WTC11 (cell line): Measurements from ENCODE around the gene SRPK3. TPM values are rescaled to one million over a fixed set of nuclear protein-coding genes. Genes with fewer than 3 reads are reported as not detected.
A peak's percentile ranks its signal among the peaks of the same experiment; 100 is the strongest.

Experiments used
- ATAC-seq: fragments of 200-7000 bp; cut with Tn5 transposase; 2 replicates; pipeline ENCODE4 v1.10.0; 2021; ENCODE audit warnings: mild to moderate bottlenecking, moderate library complexity
- CTCF ChIA-PET: fragments of 300-600 bp; sonication (Branson Sonifier 250); formaldehyde crosslinking; loops from one replicate; lab custom pipeline; 2021; ENCODE audit warnings: antibody characterized with exemption; lab: Charles Lee
- POLR2A ChIA-PET: fragments of 350-600 bp; sonication (Branson Sonifier 250); formaldehyde crosslinking; loops from one replicate; lab custom pipeline; 2021; ENCODE audit warnings: antibody characterized with exemption; lab: Charles Lee
- DNase-seq: peaks from one replicate; pipeline ENCODE4 v3.0.0; 2021; ENCODE audit warnings: low spot score
- H3K27ac Mint-ChIP-seq: 2 replicates; pipeline ENCODE4 v1.8.0; 2021; ENCODE audit warnings: mixed read lengths
- H3K27me3 Mint-ChIP-seq: 2 replicates; pipeline ENCODE4 v1.8.0; 2021; ENCODE audit warnings: low read depth, mild to moderate bottlenecking, moderate library complexity, mixed read lengths
- H3K36me3 Mint-ChIP-seq: 2 replicates; pipeline ENCODE4 v1.8.0; 2021; ENCODE audit warnings: mixed read lengths
- H3K4me1 Mint-ChIP-seq: 2 replicates; pipeline ENCODE4 v1.8.0; 2022; ENCODE audit warnings: mixed read lengths
- H3K4me3 Mint-ChIP-seq: 2 replicates; pipeline ENCODE4 v1.8.0; 2021; ENCODE audit warnings: mild to moderate bottlenecking, moderate library complexity, mixed read lengths
- H3K9me3 Mint-ChIP-seq: 2 replicates; pipeline ENCODE4 v1.8.0; 2021; ENCODE audit warnings: mixed read lengths
- AFF4 ChIP-seq: sonication (generic); formaldehyde crosslinking; IDR thresholded peaks from 2 replicates; pipeline ENCODE4 v1.8.1; 2023; ENCODE audit warnings: mild to moderate bottlenecking, missing genetic modification reagents, borderline replicate concordance
- ATF1 ChIP-seq: sonication (generic); formaldehyde crosslinking; IDR thresholded peaks from 2 replicates; pipeline ENCODE4 v1.8.1; 2023; ENCODE audit warnings: mild to moderate bottlenecking, moderate library complexity, missing genetic modification reagents
- CTCF ChIP-seq: fragments of 200-600 bp; IDR thresholded peaks from 2 replicates; pipeline ENCODE4 v1.8.0; 2022; ENCODE audit warnings: antibody characterized with exemption
- ERG ChIP-seq: fragments of 250-450 bp; sonication (Bioruptor Pico); IDR thresholded peaks from 2 replicates; pipeline ENCODE4 v1.8.0; 2021; ENCODE audit warnings: mild to moderate bottlenecking
- FOXJ3 ChIP-seq: sonication (generic); formaldehyde crosslinking; IDR thresholded peaks from 2 replicates; pipeline ENCODE4 v1.9.0; 2021; ENCODE audit warnings: missing genetic modification reagents, mild to moderate bottlenecking, borderline replicate concordance
- FOXP1 ChIP-seq: sonication (generic); formaldehyde crosslinking; IDR thresholded peaks from 2 replicates; pipeline ENCODE4 v1.8.0; 2022; ENCODE audit warnings: missing genetic modification reagents, mild to moderate bottlenecking, moderate library complexity, borderline replicate concordance
- NR3C1 ChIP-seq: sonication (generic); formaldehyde crosslinking; conservative IDR thresholded peaks from 2 replicates; pipeline ENCODE4 v1.8.1; 2023; ENCODE audit warnings: low read depth, mild to moderate bottlenecking, missing genetic modification reagents
- PRDM15 ChIP-seq: sonication (generic); formaldehyde crosslinking; IDR thresholded peaks from 2 replicates; pipeline ENCODE4 v1.8.0; 2022; ENCODE audit warnings: missing genetic modification reagents
- RELA ChIP-seq: sonication (generic); formaldehyde crosslinking; IDR thresholded peaks from 2 replicates; pipeline ENCODE4 v1.8.1; 2022; ENCODE audit warnings: missing genetic modification reagents, mild to moderate bottlenecking, borderline replicate concordance
- TEAD1 ChIP-seq: sonication (generic); formaldehyde crosslinking; IDR thresholded peaks from 2 replicates; pipeline ENCODE4 v1.8.0; 2022; ENCODE audit warnings: mild to moderate bottlenecking, missing genetic modification reagents
- TP53 ChIP-seq: sonication (generic); formaldehyde crosslinking; IDR thresholded peaks from 2 replicates; pipeline ENCODE4 v1.8.1; 2023; ENCODE audit warnings: mild to moderate bottlenecking, missing genetic modification reagents
- USF1 ChIP-seq: sonication (generic); formaldehyde crosslinking; IDR thresholded peaks from 2 replicates; pipeline ENCODE4 v1.8.0; 2022; ENCODE audit warnings: mild to moderate bottlenecking, missing genetic modification reagents
- ZBTB43 ChIP-seq: sonication (generic); formaldehyde crosslinking; IDR thresholded peaks from 2 replicates; pipeline ENCODE4 v1.8.1; 2023; ENCODE audit warnings: mild to moderate bottlenecking, missing genetic modification reagents
- ZNF121 ChIP-seq: sonication (generic); formaldehyde crosslinking; IDR thresholded peaks from 2 replicates; pipeline ENCODE4 v1.8.0; 2023; ENCODE audit warnings: missing genetic modification reagents
- ZNF232 ChIP-seq: sonication (generic); formaldehyde crosslinking; IDR thresholded peaks from 2 replicates; pipeline ENCODE4 v1.8.0; 2022; ENCODE audit warnings: mild to moderate bottlenecking, missing genetic modification reagents
- ZNF423 ChIP-seq: fragments of 250-450 bp; sonication (Bioruptor Pico); IDR thresholded peaks from 2 replicates; pipeline ENCODE4 v2.1.2; 2022; ENCODE audit warnings: mild to moderate bottlenecking, moderate library complexity
- ZNF425 ChIP-seq: fragments of 250-450 bp; sonication (Bioruptor Pico); conservative IDR thresholded peaks from 2 replicates; pipeline ENCODE4 v1.9.0; 2021; ENCODE audit warnings: mild to moderate bottlenecking
- ZNF512 ChIP-seq: sonication (generic); formaldehyde crosslinking; IDR thresholded peaks from 2 replicates; pipeline ENCODE4 v1.8.1; 2022; ENCODE audit warnings: missing genetic modification reagents, borderline replicate concordance
- total RNA-seq: library from RNA; stranded (reverse); gene quantifications from 3 replicates; pipeline ENCODE4 v1.2.3, GENCODE V29; 2021

SRPK3 gene
- total RNA-seq, 1 experiment from 2014 or later: not detected

GRCh38 chrX:153812220-153812619, 31.4 kb downstream of the SRPK3 start:
- no peaks in the 10 kb centered on the region for H3K27me3 Mint-ChIP-seq
- TF ChIP-seq TEAD1: no peak
- TF ChIP-seq PRDM15 (CRISPR knock-in tag): no peak
- TF ChIP-seq ZBTB43 (CRISPR knock-in tag): no peak
- no peak for TF ChIP-seq ZNF512 (CRISPR knock-in tag)
- TF ChIP-seq ZNF232 (CRISPR knock-in tag): no peak
- TF ChIP-seq, all 79 proteins: peak for 0
- H3K9me3 Mint-ChIP-seq: no peaks in the 10 kb centered on the region
- peaks cover 50% of the 10 kb centered on the region for H3K4me1 Mint-ChIP-seq
- H3K36me3 Mint-ChIP-seq: peaks cover 3% of the 10 kb centered on the region
- ChIA-PET POLR2A (no interaction called here), CTCF (no interaction called here)
- no peak overlapping the region for H3K4me3 Mint-ChIP-seq
- ATAC-seq (peak; percentile 29; the same call in 1 of the 2 replicates), DNase-seq (no peak)
- H3K27ac Mint-ChIP-seq: no peak overlapping the region; the same call in 1 of the 2 replicates

- no peak for ATAC-seq
- no peak overlapping the region for H3K4me3 Mint-ChIP-seq
- DNase-seq: no peak
- peaks cover 52% of the 10 kb centered on the region for H3K4me1 Mint-ChIP-seq
- POLR2A ChIA-PET: interaction anchor here (0.7 kb wide), 1 partner anchor 21 kb away, joined by 6 read pairs; no protein-coding TSS in a partner anchor
- CTCF ChIA-PET: no interaction called here
- no peaks in the 10 kb centered on the region for H3K27me3 Mint-ChIP-seq
- H3K9me3 Mint-ChIP-seq: no peaks in the 10 kb centered on the region
- no peaks in the 10 kb centered on the region for H3K36me3 Mint-ChIP-seq
- H3K27ac Mint-ChIP-seq: peak overlapping the region; percentile 65; the same call in 1 of the 2 replicates
- TF ChIP-seq FOXP1 (CRISPR knock-in tag): no peak
- TF ChIP-seq ZNF423 (CRISPR knock-in tag): no peak
- TF ChIP-seq TEAD1: no peak
- no peak for TF ChIP-seq USF1 (CRISPR knock-in tag)
- TF ChIP-seq TP53: no peak
- no peak for TF ChIP-seq CTCF
- TF ChIP-seq RELA (CRISPR knock-in tag): no peak
- no peak for TF ChIP-seq ERG (CRISPR knock-in tag)
- no peak for TF ChIP-seq AFF4 (CRISPR knock-in tag)
- TF ChIP-seq FOXJ3 (CRISPR knock-in tag): no peak
- TF ChIP-seq ZNF425: no peak
- no peak for TF ChIP-seq ZNF121 (CRISPR knock-in tag)
- TF ChIP-seq ATF1 (CRISPR knock-in tag): no peak
- TF ChIP-seq NR3C1: no peak
Measured at GRCh38 chrX:153813161-153813560, 32.3 kb downstream of the SRPK3 start.
